ENCODE measurements around the gene FXYD5.

The FXYD5 gene

GRCh38 chr19:35154525-35155406 lies at the start of gene FXYD5:
FXYD5 (plus strand) TSS chr19:35154735; CDS start chr19:35155551, 816 bp downstream.
- no peak for DNase-seq (ENCODE audit: low spot score)

GRCh38 chr19:35105047-35105410 lies 49.5 kb upstream of the FXYD5 start:
- no peak for DNase-seq (ENCODE audit: low spot score)

GRCh38 chr19:35105411-35106290 lies 48.9 kb upstream of the FXYD5 start:
- no peak for DNase-seq (ENCODE audit: low spot score)

GRCh38 chr19:35106291-35106583 lies 48.3 kb upstream of the FXYD5 start:
- DNase-seq (ENCODE audit: low spot score), result peak; percentile 92

GRCh38 chr19:35106898-35107541 lies 47.5 kb upstream of the FXYD5 start:
- no peak for DNase-seq (ENCODE audit: low spot score)

- DNase-seq (ENCODE audit: low spot score), result peak; percentile 97
Measured at GRCh38 chr19:35107545-35107944, 47.0 kb upstream of the FXYD5 start.

- no peak for DNase-seq (ENCODE audit: low spot score)
Measured at GRCh38 chr19:35108730-35109129, 45.8 kb upstream of the FXYD5 start.

- DNase-seq (ENCODE audit: low spot score), result peak; percentile 76
Measured at GRCh38 chr19:35109395-35110112, 45.0 kb upstream of the FXYD5 start.

GRCh38 chr19:35110974-35111373 lies 43.6 kb upstream of the FXYD5 start:
- no peak for DNase-seq (ENCODE audit: low spot score)

- no peak for DNase-seq (ENCODE audit: low spot score)
Measured at GRCh38 chr19:35112995-35113688, 41.4 kb upstream of the FXYD5 start.

- peak; percentile 87 for DNase-seq (ENCODE audit: low spot score)
Measured at GRCh38 chr19:35114353-35115176, 40.0 kb upstream of the FXYD5 start.

- DNase-seq (ENCODE audit: low spot score), result peak; percentile 96
Measured at GRCh38 chr19:35115177-35115951, 39.2 kb upstream of the FXYD5 start, which contains the start of gene FXYD3. FXYD3 (plus strand) TSS chr19:35115823; CDS start chr19:35119377, 3,554 bp downstream.

GRCh38 chr19:35116072-35116801 lies 38.3 kb upstream of the FXYD5 start:
- DNase-seq (ENCODE audit: low spot score), result no peak

GRCh38 chr19:35117116-35117515 lies 37.4 kb upstream of the FXYD5 start:
- DNase-seq (ENCODE audit: low spot score), result no peak

GRCh38 chr19:35117799-35118198 lies 36.7 kb upstream of the FXYD5 start:
- DNase-seq (ENCODE audit: low spot score), result no peak

GRCh38 chr19:35118268-35119020 lies 36.1 kb upstream of the FXYD5 start:
- DNase-seq (ENCODE audit: low spot score), result no peak

GRCh38 chr19:35119091-35119490 lies 35.4 kb upstream of the FXYD5 start:
- no peak for DNase-seq (ENCODE audit: low spot score)

GRCh38 chr19:35119578-35120155 lies 34.9 kb upstream of the FXYD5 start:
- DNase-seq (ENCODE audit: low spot score), result no peak
